NAMALWA (cell line): ENCODE measurements around the gene SV2C.
"Not testable (repeated sequence)": the region's sequence is repeated elsewhere in the genome, so short reads cannot be mapped to it uniquely, and the experiment has no call there.

Experiments
- DNase-seq: peaks from one replicate; pipeline ENCODE4 v3.0.0-alpha.2; 2015; ENCODE audit warnings: low spot score

The SV2C gene

DNA sequence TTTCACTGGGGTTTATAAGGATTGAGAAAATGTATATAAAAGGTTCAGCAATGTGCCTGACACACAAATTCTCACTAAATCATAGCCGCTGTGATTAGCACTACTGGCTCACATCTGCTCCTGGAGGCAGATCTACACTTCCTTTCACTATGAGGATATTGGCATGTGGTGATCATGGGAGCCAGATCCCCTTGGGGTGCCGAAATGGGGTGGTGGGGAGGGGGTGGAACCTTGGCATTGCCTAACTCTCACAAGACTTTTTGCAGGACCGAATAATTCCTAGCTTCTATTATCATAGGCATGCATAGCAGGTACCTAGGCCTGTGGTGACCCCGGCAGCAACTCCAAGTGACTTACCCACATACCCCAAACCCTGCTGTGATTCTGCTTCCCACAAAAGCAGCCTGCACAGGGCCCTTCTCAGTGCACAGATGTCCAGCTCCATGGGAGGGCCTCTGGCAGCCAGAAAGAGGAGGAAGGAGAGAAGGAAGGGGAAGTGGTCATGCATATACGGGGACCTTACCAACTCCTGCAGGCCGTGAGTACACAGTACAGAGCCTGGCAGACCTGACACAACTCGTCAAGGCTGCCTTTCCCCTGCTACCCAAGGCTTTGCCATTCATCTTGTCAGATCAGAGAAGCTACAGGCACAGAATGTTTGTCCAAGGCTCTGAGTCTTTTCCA, 258.6 kb downstream of the SV2C start:
- no peak for DNase-seq

DNA sequence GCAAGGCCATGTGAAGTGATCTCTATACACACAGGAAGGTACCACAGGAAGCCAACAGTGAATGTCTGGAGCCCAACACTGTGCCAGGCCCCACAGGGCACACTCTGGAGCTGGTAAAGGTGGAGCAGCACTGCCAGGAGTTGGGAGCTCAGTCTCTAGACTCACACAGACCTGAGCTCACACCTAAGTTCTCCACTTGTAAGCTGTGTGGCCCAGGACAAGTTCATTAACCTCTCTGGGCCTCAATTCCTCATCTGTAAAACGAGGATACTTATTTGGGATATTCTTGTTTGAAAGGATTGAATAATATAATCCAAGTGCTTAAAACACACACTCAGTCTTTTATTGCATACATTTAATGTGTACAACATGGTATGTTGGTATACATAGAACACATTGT, 259.3 kb downstream of the SV2C start:
- DNase-seq = no peak

DNA sequence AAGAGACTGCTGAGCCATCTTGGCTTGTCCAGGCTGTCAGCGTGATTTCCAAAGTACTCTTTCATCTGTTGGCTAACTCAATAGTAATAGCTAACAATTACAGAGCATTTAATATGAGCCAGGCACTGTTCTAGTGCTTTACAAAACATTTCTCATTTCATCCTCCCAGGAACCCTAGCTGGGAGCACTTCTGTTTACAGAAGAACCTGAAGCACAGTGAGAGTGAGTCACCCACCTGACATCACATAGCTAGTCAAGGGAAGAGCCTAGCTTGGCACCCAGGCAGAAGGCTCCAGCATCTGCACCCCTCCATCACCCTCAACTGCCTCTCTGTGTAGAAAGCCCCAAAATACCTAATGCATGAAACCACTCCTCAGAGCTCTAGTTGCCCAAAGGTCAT, 262.4 kb downstream of the SV2C start:
- DNase-seq = no peak

DNA sequence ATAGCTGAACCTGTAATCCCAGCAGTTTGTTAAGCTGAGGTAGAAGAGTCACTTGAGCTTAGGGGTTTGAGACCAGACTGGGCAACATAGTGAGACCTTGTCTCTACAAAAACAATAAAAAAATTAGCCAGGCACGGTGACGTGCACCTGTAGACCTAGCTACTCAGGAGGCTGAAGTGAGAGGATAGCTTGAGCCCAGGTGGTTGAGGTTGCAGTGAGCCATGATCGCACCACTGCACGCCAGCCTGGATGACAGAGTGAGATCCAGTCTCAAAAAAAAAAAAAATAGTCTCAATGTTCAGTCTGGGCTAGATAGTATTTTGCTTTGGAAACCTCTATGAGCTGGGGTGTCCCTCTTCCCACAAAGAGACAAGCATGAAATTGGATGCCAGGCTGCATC, 268.0 kb downstream of the SV2C start:
- no peak for DNase-seq

DNA sequence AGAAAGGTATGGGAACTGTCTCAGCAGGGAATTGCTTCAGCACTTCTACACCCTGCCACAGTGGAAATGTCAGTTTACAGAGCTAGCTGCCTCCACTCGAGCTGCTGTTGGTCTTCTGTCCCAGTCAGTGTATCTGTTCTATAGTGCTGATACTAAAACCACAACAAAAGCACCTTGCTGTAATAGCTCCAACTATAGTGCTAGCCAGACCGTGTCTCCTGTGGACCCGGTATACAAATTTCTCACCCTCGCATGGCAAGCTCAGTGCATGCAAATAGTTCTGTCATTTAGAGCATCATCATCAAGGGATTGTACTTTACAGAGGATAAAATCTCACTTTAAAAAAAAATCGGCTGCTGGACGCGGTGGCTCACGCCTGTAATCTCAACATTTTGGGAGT, 268.4 kb downstream of the SV2C start:
- peak; percentile 31 for DNase-seq

DNA sequence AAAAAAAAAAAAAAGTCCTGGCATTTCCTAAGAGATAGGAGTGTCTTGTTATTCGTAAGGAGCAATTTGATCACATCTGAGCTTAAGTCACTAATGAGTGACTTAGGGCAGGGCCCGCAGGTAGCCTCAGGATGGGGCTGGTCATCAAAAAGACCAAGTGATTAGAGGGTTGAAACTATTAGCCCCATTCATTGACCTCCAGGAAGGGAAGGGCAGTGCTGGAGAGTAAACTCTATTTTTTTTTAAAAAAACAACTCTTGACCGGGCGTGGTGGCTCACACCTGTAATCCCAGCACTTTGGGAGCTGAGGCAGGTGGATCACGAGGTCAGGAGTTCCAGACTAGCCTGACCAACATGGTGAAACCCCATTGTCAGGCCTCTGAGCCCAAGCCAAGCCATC, 273.7 kb downstream of the SV2C start:
- DNase-seq = no peak

DNA sequence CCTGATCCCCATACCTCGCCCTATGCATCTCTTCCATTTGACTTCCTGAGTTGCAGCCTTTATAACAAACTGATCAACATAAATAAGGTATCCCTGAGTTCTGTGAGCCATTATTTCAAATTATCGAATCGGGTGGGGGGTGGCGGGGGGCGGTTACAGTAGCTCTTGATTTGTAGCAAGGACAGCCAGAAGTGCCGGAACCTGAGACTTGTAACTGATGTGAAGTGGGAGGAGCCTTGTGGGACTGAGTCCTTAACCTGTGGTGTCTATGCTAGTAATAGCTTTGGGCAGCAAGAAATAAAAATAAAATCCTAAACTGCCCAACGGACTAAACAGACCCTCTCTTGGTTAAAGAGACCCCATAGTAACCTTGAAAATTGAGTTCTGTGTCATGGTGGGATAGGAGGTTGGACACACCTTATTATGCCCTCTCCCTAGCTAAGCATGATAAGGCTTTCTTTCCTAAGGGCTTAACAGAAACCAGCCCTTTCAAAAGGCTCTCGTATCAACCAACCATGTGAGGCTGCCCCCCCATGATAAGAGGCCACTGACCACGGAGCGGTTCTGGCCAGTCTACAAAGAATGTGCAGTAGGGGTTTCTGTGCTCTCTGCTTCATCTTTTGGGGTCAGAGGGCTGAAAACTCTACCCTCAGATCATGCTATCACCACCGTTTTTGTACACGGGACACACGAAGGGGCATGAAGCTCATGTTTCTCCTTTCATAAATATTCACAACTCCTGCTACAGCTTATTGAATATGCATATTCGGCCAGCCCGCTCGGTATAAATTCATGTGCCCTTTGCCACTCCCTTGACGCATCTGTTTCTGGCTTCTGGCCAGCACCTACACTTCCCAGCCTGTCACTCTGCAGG, 280.4 kb downstream of the SV2C start:
- no peak for DNase-seq

DNA sequence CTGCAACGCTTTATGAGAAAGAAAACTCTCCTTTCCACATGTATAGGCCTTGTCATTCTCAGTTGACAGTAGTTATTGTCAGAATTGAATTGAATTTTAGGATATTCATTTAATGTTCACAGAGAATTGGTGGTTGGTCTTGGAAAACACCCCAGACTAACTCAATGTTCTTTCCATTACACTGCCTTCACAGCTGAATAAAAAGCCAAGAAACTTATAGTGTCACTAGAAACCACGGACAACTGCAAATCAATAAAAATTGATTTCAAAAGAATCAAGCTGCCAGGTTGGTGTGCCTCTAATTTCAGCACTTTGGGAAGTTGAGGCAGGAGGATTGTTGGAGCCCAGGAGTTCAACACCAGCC, 281.0 kb downstream of the SV2C start:
- no peak for DNase-seq

DNA sequence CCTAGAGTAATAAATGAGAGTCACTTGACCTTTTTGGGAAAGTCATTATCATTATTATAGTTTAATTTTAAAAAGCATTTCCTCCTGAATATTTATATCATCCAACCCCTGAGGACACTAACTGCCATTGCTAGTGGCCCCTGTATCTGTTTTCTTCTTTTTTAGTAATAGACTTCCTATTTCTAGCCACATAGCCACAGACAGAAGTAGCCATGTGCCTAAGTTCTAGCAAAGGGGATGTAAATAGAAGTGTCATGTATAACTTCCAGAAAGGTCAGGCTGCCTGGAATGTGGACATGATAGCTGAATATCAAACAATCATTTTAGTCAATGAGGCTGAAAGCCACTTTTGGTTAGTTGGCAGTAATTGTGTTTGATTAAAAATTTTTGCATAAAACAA, 282.4 kb downstream of the SV2C start:
- DNase-seq = no peak

DNA sequence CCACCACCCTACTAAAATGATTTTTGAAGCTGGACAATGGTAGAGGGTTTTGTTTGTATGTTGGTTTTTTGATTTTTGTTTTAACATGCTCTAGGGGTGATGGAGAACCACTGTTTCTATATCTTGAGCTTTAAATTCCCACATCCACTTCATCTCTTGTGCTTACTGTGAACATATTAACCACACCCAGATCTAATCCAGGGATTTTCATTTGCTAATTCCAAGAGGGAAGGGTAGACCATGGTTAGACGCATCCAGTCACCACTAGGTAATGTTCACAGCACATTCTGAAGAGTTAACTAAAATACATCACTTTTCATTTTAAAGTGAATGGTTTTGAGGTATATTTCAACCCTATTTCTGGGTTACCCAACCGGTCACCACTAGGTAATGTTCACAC, 283.4 kb downstream of the SV2C start:
- no peak for DNase-seq

DNA sequence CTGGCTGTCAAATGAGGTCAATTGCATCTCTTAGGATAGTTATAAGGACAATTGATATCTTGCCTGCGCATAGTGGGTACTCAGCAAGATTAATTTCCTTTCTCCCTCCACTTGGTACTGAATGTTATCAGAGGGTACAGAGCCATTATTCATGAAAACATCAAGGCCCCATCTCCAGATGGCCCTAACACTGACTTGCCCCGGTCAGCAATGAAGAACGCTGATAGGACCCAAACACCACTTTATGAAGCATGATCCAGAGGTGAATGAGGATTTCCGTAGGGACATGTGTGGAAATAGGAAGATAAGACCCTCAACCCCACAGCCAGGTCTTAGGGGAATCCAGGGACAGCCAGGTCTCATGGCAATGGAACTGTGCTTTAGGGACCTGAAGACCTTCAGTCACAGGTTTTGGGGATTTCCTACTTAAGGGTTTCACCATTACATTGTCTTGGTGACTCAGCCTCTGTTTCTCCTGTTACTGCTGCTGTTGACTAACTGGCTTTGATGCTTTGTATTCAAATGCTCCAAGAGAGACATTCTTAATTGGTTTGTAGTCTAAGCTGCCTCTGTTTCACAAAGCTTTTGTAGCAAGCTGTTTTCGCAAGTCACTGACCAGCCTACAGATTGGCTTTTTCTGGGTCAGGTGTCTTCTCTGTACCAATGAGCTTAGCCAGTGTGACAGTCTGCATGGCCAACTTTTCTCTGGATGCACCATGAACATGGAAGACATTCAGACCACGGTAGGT, 284.6 kb downstream of the SV2C start:
- DNase-seq = no peak

DNA sequence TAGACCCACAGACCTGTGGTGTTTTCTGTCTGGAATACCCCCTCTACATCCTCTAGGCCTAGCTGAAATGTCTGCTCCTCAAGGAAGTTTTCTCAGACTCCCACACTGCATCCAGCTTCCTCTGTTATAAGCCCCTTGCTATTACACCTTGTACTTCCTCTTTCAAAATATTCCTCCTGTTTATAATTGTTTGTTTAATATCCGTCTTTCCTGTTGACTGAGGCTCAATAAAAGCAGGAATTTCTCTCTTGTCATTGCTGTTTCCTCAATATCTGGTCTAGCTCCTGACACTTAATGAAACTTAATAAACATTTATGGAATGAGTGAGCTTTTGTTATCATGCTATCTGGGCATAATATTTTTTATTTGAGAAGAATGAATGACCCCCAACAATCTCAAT, 285.8 kb downstream of the SV2C start:
- no peak for DNase-seq

DNA sequence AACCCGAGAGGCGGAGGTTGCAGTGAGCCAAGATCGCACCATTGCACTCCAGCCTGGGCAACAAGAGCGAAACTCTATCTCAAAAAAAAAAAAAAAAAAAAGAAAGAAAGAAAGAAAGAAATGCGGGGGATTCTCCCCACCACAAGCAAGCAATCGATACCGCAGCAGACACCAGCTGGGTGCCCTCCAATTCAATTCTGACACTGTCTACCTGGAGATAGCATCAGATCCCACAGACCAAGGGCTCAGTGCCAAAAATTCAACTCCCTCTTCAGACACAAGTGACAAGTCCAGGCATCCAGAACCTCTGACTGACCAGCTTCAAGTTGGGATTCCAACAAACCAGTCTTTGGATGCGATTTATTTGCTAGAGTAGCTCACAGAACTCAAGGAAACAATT, 286.5 kb downstream of the SV2C start:
- not testable (repeated sequence) for DNase-seq

DNA sequence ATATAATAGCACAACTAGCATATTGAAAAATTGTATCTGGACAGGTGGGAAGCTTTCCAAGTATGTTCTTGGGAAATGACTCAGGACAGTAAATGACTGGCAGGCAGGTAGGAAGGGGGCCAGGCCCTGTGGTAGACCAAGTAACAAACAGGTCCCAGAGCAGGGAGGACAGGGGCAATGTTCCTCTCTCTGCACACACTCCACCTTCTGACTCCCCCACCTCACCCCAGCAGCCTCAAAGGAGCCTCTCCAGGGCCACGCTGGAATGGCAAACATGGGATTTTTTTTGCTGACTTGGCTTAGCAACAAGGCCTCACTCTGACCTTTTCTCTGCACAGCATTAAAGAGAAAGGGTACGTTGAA, 288.8 kb downstream of the SV2C start:
- DNase-seq = no peak

DNA sequence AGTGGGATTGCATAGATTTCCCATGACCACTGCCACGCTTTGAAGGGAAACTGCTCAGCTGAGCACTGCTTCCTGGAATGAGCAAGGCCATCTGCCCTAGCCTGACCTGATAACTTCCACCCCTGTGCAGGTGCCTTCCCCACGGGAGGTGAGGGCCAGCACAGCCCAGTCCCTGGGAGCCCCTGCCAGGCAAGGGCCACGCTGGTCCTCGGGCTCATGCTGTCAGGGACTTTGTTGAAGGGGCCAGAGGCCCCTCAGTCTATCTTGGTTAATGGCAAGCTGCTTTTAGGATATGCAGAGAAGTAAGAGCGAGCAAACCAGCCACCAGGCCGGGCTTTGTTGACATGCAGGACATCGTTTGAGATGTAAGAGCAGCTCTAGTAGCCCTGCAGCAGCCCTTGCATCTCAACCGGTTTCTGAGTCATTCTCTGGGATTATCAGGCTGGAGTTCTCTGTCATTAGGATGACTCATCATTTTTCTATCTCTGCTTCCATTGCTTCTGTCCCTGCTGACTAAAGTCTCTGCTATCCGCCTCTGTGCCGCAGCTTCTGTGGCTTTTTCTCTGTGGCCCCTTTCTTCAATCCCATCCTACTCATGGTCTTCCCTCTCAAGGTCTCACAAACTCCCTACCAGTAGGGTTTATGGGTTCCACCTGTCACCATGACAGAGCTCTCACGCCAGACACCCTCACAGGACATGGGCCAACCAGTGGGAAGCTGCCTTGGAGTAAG, 289.3 kb downstream of the SV2C start:
- DNase-seq = no peak

DNA sequence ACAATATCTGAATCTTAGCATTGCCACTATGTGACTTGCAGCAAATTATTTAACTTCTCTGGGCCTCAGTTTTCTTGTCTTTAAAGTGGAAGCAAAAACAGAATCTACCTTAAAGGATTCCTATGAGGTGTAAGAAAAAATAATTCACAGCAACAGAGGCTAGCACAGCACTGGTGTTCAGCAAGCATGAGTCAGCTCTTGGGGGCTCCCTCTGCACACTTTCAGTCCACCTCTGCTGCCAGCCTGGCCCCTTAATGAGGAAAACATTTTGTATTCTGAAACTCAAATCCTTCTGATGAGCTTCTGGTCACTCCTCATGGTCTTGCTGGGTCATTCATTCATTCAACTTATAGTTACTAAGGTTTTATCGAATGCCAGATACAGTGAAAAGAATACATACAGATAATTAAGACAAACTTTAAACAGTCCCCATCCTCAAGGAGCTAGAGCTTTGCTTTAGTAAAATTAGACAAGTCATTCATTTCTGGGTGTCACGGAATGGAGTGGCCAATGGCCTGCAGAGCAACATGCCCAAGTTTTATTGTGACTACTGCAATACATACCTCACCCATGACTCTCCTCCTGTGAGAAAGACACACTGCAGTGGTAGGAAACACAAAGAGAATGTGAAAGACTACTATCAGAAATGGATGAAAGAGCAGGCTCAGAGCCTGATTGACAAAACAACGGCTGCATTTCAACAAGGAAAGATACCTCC, 293.1 kb downstream of the SV2C start:
- no peak for DNase-seq

DNA sequence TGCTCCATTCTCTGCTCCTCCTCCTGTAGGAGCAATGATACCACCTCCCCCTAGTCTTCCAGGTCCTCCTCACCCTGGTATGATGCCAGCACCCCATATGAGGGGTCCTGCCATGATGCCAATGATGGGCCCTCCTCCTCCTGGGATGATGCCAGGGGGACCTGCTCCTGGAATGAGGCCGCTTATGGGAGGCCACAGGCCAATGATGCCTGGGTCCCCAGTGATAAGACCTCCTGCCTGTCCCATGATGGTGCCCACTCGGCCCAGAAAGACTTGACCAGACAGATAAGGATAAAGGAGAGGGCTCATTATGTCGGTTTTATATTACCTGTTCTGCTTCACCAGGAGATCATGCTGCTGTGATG, 293.7 kb downstream of the SV2C start:
- no peak for DNase-seq

DNA sequence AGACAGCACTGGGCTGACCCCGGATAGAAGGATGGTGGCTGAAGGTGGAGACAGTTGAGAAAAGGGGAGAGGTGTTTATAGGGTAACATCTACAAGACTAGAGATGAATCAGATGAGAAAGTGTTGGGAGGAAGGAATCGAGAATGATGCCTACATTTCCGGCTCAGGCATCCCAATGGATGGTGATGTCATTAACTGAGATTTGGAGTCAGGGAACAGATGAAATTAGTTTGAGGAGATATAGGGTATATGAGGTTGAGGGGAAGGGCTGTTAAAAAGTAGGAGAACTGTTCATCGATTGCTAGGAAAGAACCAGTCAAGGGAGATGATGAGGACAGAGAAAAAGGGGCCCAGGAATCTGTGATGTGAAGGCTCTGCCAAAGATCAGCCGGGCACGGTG, 295.2 kb downstream of the SV2C start:
- no peak for DNase-seq

DNA sequence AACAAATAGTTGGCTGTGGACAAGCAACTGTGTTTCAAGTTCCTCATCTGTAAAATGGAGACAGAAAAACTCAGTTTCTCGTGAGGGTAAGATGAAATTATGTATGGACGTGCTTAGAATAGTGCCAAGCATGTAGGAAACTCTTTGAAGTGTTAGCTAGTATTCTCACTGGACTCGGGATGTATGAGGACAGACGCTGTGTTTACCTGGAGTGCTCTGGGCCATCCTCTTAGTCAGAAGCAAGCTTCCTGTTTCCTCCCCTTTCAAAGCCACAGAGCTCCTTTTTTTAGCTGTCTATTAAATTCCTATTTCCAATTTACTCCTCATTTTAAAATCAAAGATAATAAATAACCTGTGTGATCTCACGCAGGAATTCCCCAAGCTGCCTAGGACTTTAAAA, 296.1 kb downstream of the SV2C start:
- DNase-seq = no peak

DNA sequence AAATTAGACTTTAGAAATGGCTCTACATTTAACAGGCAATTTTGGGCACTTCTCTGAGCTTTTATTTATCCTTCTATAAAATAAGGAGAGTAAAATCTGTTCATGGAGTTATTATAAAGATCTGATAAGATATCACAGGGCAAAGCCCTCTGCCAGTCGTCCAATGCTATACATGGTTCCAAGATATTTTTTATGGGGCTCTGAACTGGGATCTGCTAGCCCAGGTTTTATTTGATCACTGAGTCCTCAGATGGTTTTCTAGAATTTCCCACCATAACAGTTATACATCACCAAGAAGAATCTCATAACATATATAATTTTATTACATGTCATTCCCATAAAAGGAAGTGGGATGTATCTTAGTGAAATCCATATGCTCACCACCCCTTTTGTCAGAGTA, 296.7 kb downstream of the SV2C start:
- DNase-seq = no peak

DNA sequence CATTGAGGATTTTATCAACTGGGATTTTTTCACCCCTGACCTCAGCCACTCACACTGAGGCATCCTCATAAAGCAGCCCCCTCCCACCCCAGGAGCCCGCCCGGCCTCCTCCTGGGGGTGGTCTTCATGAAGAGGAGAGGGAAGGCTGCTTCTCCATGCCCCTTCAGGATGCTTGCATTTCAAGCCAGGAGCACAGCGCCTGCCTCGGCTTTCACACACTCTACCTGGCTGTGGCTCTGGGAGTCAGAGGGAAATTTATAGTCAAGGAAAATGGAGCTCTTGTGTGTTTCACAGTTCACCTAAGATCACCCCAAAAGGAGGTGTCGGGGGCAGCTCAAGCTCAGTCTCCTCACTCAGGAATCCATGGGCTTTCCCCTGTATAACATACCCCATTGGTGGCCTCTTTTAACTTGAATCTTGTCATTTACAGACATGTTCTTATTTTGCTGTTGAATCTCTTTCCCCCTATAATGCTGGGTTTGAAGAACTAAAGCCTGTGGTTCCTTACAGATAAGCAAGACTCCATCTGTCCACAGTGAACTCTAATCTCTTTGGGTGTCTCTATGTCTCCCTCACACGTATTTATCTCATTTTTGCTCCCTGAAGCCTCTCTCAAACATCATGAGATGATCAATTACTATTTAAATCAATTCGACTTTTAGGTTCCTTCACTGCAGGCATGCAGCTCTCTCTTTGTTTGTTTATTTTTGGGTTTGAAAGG, 297.3 kb downstream of the SV2C start:
- no peak for DNase-seq
